ENCODE results near the gene AGL.
"Not testable (repeated sequence)": the region's sequence is repeated elsewhere in the genome, so short reads cannot be mapped to it uniquely, and the experiment has no call there.

The AGL gene

DNA sequence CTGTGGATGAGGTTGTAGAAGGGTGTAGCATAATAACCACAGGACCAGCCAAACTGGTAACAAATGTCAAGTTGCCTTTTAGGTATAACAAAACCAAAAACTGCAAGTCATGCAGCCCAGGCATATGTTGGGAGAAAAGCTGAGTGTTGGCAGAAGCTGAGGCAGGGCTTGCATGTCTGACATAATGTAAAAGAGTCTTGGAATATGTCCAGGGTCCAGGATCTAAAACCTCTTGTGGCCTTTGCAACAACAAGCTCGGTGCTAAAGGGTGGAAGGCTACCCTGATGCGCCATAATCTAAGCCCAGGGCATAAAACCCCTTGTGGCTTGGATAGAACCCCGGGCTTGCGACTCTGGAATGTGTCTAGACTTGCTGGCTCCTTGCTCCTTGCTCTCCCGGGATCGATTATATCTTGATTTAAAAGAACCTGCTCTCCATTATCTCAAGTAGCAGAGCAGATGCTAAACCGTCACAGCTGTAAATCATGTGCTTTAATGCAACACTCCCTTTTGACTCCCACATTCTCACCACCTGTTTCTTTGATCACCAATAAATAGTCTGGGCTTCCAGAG lies 93.1 kb downstream of the AGL start:
- no peak for DNase-seq (ENCODE audit: low spot score)

DNA sequence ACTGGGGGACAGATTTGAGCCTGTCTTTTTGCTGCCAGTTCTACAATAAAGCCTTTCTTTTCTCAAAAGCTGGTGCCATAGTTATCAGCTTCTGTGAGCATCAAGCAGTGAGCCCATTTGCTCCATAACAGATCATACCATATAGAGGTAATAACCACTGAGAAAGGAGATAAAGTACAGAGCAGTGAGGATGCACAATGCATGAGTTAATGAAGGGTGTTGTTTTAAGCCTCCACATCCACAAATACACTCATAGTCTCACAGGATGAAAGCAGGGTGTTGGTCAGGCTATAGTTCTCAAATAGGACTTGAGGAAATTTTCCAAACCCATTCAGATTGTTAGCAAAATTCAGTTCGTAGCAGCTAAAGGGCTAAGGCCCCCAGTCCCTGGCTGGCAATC lies 94.0 kb downstream of the AGL start:
- DNase-seq (ENCODE audit: low spot score), result no peak

DNA sequence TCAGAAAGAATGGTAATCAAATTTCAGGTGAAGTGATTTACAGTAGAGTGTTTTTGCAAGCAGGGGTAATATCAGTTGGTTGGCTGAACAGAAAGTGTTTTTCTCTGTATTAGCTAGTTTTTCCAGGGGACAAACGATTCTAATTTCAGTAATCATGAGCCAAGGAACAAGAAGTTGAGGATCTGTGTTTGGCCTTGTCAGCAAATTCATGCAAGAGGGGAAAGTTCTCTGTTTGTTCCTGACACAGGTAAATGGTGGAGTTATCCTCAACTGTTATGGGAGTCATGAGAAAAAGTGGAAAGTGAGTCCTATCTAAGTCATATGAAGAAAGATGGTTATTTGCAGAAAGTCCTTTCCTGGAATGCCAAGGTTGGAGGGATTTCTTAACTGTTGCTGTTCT lies 95.0 kb downstream of the AGL start:
- no peak for DNase-seq (ENCODE audit: low spot score)

DNA sequence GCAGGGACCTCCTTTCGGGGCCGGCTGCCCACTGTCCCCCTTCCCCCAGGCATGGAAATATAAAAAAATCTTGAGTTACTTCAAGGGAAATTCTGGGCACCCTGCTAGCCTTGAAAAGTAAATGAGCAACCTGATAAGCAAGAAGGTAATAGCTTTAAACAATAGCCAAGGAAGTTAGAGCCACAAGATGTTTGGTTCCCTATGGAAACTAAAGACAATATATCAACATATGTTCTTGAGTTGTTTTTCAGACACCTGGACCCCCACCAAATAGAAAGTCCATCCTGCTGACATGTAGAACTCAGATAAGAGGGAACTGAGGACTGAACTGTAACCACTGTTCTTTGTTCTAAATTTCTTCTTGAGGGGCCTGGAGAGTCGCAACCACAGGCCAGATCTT lies 100.3 kb downstream of the AGL start:
- no peak for DNase-seq (ENCODE audit: low spot score)

DNA sequence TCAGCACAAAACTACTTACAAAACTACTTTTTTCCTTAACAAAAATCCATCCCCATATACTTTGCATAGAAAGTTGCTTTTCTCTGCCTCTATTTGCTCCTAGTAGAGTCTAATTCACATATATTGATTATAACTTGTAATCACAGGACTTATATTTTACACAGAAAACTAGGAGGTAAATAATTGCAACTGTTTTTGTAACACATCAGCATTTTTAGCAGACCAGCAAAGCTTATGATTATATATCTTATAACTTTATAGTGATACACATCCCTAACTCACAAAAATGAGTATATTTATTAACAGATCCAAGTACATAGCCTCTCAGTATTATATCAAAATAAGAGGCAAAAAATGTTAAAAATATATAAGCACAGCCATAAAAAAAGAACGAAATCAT lies 102.4 kb downstream of the AGL start:
- no peak for DNase-seq (ENCODE audit: low spot score)

DNA sequence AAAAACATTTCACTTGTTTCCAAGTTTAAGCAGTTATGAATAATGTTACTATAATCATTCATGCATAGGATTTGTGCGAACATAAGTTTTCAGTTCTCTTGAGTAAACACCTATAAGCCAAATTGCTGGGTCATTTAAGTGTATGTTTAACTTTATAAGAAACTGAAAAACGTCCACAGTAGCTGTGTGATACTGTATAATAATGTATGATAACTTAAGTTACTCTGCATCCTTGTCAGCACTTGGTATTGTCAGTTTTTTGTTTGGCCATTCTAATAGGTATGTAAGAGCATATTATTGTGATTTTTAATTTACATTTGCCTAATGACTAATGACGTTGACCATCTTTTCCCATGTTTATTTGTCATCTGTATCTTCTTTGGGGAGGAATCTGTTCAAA lies 105.2 kb downstream of the AGL start:
- no peak for DNase-seq (ENCODE audit: low spot score)

DNA sequence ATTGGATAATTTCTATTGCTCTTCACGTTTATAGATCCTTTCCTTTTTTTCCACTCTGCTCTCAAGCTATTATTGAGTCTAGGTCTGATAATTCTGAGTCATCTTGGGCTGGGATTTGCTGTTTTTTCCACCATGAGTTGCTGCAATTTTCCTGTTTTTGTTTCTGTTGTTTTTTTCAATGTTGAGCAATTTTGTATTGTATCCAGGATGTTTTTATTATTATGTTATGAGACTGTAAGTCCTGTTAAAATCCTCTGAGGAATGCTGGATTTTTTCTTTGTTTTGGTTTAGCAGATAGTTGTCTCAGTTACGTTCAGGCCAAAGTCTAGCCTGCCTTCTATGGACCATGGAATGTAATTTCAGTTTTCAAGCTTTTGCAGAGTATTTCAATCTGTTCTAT lies 106.6 kb downstream of the AGL start:
- no peak for DNase-seq (ENCODE audit: low spot score)

DNA sequence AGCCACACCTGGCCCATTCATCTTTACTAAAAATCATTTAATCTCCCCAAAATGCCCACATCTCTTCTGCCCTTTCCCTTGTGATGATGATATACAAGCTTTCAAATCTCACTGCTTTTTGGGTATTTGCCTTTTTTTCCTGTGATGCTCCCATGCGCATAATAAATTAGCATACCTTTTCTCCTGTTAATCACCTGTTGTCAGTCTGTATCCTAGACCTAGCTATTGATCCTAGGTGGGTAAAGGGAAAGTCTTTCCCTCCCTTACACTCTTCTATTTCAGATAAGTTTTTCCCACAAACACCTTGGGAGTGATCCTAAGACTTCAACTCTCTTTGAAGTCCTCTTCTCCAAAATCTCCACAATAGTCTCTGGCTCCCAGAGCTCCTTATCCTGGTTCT lies 107.7 kb downstream of the AGL start:
- DNase-seq (ENCODE audit: low spot score), result no peak

DNA sequence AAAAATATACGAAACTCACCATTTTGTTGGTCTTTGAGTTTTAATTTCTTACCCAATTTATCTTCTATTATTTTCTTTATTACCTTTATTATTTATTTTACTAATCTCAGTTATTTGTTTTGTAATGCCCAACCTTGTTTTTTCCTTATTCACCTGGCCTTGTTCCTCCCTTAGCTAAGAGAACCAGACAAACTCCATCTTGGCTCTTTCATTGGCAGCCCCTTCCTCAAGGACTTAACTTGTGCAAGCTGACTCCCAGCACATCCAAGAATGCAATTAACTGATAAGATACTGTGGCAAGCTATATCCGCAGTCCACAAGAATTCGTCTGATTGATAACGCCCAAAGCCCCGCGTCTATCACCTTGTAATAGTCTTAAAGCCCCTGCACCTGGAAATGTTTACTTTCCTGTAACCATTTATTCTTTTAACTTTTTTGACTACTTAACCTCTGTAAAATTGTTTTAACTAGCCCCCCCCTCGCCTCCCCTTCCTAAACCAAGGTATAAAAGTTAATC lies 109.1 kb downstream of the AGL start:
- DNase-seq (ENCODE audit: low spot score), result not testable (repeated sequence)

DNA sequence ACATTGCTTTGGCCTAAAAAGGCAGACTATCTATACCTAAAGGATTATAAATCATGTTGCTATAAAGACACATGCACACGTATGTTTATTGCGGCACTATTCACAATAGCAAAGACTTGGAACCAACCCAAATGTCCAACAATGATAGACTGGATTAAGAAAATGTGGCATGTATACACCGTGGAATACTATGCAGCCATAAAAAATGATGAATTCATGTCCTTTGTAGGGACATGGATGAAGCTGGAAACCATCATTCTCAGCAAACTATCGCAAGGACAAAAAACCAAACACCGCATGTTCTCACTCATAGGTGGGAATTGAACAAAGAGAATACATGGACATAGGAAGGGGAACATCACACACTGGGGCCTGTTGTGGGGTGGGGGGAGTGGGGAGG lies 110.1 kb downstream of the AGL start:
- not testable (repeated sequence) for DNase-seq (ENCODE audit: low spot score)

DNA sequence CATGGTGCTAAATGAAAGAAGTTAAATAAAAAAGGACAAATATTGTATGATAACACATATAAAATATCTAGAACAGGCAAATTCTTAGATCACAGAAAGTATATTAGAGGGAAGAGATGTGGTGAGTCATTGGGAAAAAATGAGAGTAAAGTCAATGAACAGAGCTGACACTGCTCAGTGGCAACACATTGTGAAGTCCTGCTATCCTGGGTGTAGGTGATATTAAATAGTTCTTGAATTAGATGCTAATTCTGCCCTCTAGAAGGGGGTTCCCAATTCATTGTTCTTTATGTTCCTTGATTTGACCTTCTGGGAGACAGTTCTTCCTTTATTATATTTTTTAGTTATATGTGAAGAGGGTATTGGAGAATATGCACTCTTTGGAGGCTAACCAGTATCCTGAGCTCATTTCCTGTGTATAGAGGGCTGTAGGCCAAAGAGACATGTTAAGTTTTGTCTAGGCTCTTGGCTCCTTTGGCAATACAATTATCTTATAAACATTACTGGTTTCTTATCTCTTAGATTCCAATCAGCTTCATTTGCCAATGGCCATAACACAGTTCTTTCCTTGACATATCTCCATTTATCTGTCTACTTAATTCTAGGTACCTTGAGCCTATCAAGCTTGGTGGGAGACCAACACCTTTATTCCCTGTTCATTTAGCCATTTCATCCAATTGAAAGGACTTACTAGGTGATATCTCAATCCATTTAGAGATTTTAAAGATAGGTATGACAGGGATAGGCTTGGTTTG lies 113.1 kb downstream of the AGL start:
- DNase-seq (ENCODE audit: low spot score), result no peak

DNA sequence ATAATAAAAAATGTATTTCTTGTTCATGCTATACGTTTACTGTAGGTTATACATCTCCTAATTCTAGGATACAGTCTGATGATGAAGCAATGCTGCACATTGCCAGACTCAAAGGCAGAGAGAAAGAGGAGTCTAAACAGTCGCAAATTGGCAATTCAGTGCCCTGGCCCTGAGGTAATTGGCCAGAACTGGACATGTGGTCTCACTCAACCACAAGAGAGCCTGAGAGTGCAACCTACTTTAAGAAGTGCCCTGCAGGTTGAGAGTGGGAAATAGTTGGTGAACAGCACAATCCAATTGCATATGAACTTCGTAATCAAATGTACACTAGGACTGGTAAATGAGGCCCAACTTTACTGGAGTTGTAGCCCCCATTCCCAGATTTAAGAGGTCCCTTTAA lies 114.6 kb downstream of the AGL start:
- DNase-seq (ENCODE audit: low spot score), result no peak

DNA sequence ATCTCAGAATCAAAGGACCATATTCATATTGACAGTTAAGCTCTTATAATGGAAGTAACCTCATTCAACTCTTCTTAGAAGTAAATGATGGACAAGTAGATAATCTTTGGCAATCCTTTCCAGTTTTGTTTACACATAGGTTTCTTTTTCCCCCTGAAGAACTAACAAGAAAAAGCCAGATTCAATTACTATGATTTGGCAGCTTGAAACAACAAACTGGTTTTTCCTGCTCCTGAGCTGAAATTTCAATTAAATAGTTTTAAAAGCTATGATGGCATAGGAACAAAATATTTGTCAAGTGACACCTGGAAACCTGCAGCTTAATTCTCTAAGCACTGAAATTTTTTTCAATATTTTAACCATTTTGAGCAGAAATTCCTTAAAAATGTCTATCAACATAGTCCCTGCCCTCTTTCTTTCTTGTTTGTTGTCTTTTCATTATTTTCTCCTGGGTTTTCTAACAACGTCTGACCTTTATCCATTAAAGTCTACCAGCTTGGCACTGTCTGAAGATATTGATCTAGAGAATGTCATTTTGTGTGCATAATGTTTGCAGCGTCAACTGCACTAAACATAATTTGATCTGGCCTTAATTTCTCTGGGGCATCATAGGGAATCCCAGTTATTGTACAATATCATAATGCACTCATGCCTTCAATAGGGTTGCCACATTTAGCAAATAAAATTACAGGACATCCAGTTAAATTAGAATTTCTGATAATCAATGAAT lies 115.7 kb downstream of the AGL start:
- DNase-seq (ENCODE audit: low spot score), result no peak

DNA sequence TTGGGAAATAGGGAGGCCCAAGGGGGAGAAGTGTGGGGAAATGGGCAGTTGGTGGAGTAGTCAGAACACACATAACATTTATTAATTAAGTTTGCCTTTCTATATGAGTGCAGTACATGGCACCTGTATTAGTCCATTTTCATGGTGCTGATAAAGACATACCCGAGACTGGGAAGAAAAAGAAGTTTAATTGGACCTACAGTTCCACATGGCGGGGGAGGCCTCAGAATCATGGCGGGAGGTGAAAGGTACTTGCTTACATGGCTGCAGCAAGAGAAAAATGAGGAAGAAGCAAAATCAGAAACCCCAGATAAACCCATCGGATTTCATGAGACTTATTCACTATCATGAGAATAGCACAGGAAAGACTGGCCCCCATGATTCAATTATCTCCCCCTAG lies 118.1 kb downstream of the AGL start:
- DNase-seq (ENCODE audit: low spot score), result no peak

DNA sequence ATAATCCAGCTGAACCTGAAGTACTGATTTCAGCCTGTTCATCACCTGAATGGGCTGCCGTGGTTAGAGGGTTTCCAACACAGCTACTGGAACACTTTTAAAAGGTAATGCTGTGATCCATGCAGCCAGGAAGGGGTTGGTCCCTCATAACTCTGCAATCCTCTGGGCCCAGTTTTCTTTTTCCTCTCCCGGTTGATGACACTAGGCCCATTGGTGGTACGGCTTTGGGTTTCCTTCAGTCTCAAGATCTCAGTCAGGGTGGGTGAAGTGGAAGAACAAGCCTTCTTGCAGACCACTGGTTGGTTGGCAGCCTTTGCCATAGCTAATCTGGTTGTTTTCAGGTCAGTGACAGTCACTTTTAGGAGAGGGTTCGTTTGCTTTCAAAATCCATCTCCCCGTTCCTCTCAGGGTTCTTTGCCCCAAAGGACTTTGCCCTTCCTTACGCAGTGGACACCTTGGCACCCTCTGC lies 119.1 kb downstream of the AGL start:
- peak; percentile 7 for DNase-seq (ENCODE audit: low spot score)

DNA sequence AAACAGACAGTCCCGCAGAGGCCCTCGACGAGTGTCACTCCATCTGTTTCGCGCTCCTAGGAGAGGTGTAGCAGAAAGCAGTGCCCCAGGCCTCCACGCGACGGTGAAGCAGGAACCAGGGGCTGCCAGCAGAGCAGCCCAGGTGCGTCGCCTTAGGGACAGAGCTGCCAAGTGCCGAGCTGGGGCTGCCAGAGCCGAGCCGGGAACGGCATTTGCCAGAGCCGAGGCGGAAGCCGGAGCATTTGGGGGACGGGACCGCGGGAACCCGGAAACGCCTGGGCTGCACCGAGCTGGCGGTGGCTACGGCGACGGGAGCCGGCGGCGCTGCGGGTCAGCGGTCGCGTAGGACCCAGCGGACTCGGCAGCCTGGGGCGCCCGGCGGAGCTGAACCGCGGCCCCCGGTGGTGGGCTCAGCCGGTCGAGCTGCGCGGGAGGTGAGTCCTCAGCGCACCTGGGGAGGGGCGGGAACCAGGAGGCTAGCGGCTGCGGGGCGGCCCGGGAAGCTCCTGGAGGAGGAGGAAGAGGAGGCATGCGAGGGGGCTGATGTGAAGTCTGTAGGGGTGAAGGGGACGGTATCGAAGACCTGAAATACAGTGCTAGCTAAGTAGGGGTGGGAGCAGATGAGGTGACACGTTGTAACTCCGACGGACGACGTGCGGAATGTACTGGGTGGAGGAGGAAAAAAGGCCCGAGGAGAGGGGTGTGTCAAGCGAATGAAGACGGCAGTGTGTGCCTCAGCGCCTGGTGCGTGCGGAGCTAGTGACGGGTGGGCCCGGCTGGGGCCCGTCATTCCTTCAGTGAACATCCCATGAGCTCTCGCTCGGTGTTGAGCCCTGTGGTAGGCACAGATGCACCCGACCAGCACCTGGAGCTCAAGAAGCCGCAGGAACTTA lies 119.8 kb downstream of the AGL start, which contains the start of gene SLC35A3:
SLC35A3 (plus strand) TSS at position 268 of the 893 bp plus-strand sequence. CDS start 23,559 bp downstream, outside the sequence.
- peak; percentile 81 for DNase-seq (ENCODE audit: low spot score)

DNA sequence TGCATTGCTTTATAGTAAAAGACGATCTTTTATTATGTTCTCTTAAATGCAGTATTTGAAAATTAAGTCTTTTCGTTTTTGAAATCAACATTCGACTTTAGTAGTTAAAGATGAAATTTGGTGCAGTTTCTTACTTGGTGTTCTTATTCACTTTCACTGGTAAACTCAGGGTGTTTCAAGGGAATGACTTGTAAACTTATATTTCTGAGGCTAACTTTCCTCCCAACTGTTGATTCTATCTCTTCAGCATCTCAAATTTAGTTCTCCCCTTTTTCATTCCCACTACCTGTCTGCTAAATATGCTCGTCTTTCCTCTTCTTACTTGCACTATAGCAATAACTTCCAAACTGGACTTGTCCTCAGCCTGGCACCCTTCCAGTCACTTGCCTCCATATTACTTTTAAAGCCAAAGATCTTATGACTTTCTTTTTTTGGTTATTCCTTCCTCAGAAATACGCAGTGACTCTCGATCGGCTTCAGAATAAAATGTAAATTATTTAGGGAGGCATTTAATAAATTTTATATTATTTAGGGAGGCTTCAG lies 120.6 kb downstream of the AGL start:
- no peak for DNase-seq (ENCODE audit: low spot score)

DNA sequence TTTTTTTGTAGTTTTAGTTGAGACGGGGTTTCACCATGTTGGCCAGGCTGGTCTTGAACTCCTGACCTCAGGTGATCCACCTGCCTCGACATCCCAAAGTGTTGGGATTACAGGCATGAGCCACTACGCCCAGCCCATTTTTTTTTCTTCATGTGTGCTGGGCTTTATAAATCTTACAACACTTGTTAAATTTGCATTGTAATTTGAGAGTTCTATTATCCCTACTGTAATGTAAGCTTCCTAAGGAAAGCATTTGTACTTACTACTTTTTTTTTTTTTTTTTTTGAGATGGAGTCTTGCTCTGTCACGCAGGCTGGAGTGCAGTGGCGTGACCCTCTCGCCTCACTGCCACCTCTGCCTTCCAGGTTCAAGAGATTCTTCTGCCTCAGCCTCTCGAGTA lies 121.9 kb downstream of the AGL start:
- DNase-seq (ENCODE audit: low spot score), result not testable (repeated sequence)
